ENCODE results near the gene PPFIA4. TPM values are rescaled to one million over a fixed set of nuclear protein-coding genes. Genes with fewer than 3 reads are reported as not detected.

Gene PPFIA4
- total and polyA plus RNA-seq, 2 donors (not counting 3 experiments of a cell fraction or from before 2014, with no cell fraction given), result 0.17 to 0.22 TPM

DNA sequence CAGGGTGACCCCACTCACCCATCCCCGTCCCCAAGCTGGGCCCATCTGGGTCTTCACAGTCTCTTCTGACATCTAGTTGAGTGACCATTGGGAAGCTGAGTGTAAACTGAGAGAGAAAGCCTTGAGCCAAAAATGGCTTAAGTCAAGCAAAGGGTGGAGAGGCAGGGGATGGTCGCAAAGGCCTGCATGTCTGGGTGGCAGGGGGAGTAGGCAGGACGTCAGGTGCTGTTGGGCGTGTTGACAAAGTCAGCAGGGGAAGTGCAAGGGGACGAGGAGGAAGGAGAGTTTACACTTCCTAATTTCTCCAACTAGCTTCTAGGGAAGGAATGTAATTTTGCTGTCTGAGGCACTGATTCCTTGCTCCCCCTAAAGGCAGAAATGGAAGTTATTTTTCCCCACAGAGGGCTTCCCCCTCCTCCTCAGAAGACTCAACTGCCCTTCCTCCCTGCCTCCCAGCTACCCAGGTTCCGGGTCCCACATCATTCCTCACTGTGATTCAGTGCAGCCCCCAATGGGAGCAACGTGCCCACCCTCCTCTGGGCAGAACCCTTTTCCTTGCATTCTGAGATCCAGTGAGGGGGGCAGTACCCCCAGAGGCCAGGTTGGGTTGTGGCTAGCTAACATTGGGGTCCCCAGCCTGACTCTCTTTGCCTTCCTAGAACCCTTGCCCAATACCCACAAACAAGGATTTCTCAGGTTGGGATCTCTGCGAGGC, 100.0 kb downstream of the PPFIA4 start:
- dilution Hi-C loops (cut with MboI; ENCODE audit: extremely low pct_ligation_motif_present, low sequenced_read_pairs), result no loop called here
- no peak overlapping the region for H3K9ac ChIP-seq (replicated peaks; ENCODE audit: extremely low read depth, insufficient read depth, low read length)
- H3K27ac ChIP-seq (ENCODE audit: insufficient read depth, low read depth, low read length), result no peak overlapping the region
- DNase-seq (ENCODE audit: low read depth, low spot score) (no peak), FAIRE-seq (no peak)
- H3K4me2 ChIP-seq (ENCODE audit: insufficient read depth, low read length), result no peak overlapping the region
- intact Hi-C loops (cut with micrococcal nuclease), result no loop called here
- peaks cover 4% of the 10 kb centered on the region for H3K4me1 ChIP-seq (ENCODE audit: control insufficient read depth, extremely low read depth, insufficient read depth, low read length)
- H3K27me3 ChIP-seq (ENCODE audit: control insufficient read depth in 2 of 2, insufficient read depth in 2 of 2, low read length in 2 of 2), result peaks cover 25 to 51% of the 10 kb centered on the region in 2 experiments
- no peak overlapping the region for H3K4me3 ChIP-seq (replicated peaks in 1 of 3; ENCODE audit: insufficient read depth in 1 of 3, low read depth in 1 of 3, low read length in 3 of 3)
- no peaks in the 10 kb centered on the region for H3K9me3 ChIP-seq (replicated peaks; ENCODE audit: control insufficient read depth, insufficient read depth, low read length)
- H3K36me3 ChIP-seq (ENCODE audit: control insufficient read depth in 2 of 2, extremely low read depth in 1 of 2, insufficient read depth in 2 of 2, low read length in 2 of 2), result no peaks in the 10 kb centered on the region
- no peak overlapping the region for H2AFZ ChIP-seq (ENCODE audit: low read depth, low read length)
- no peaks in the 10 kb centered on the region for H3K9me1 ChIP-seq (replicated peaks; ENCODE audit: control insufficient read depth, extremely low read depth, insufficient read depth, low read length)
- ChIA-PET POLR2A (no interaction called here), CTCF (interaction anchor here (1.3 to 3.8 kb wide), 6 partner anchors 8 to 143 kb away, joined by 3 to 47 read pairs (median 12); partner anchors contain the start of gene MYOG)
- TF ChIP-seq, protein P1, sequence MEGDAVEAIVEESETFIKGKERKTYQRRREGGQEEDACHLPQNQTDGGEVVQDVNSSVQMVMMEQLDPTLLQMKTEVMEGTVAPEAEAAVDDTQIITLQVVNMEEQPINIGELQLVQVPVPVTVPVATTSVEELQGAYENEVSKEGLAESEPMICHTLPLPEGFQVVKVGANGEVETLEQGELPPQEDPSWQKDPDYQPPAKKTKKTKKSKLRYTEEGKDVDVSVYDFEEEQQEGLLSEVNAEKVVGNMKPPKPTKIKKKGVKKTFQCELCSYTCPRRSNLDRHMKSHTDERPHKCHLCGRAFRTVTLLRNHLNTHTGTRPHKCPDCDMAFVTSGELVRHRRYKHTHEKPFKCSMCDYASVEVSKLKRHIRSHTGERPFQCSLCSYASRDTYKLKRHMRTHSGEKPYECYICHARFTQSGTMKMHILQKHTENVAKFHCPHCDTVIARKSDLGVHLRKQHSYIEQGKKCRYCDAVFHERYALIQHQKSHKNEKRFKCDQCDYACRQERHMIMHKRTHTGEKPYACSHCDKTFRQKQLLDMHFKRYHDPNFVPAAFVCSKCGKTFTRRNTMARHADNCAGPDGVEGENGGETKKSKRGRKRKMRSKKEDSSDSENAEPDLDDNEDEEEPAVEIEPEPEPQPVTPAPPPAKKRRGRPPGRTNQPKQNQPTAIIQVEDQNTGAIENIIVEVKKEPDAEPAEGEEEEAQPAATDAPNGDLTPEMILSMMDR (IDR thresholded peaks at IDR 0.05; ENCODE audit: extremely low read depth in 1 of 2, insufficient read depth in 1 of 2, low read depth in 1 of 2, low read length in 2 of 2), result peak in 1 of 2 donors; percentile 33
- no peak for TF ChIP-seq EZH2 (IDR thresholded peaks at IDR 0.05; ENCODE audit: borderline replicate concordance, low read depth, low read length, severe bottlenecking)
- H4K20me1 ChIP-seq (replicated peaks; ENCODE audit: control insufficient read depth, extremely low read depth, insufficient read depth, low read length), result no peaks in the 10 kb centered on the region
- BruUV-seq (replicated peaks), result no TSS peak
- no peaks in the 10 kb centered on the region for H3K79me2 ChIP-seq (ENCODE audit: control insufficient read depth, insufficient read depth, low read length)

Measured in endothelial cell of umbilical vein (primary cell).